DOHH2 (cell line): ENCODE data around the gene SERPINI1.

Experiments used
- CTCF ChIP-seq: fragments of 200-600 bp; sonication (generic); IDR thresholded peaks from one replicate; pipeline ENCODE4 v1.5.1; 2014; ENCODE audit warnings: antibody characterized with exemption, mild to moderate bottlenecking, low read depth, low read length; ENCODE audit not compliant: poor library complexity, severe bottlenecking
- EZH2phosphoT487 ChIP-seq: fragments of 200-600 bp; sonication (generic); IDR thresholded peaks from 2 replicates; pipeline ENCODE4 v1.6.1; 2017; ENCODE audit warnings: borderline replicate concordance, mild to moderate bottlenecking, antibody characterized with exemption, low read length, moderate library complexity, mixed read lengths

- TF ChIP-seq CTCF (no peak), EZH2phosphoT487 (no peak)
Measured at GRCh38 chr3:167733961-167734497, 1.5 kb upstream of the SERPINI1 start.
